Activated CD4-positive, alpha-beta T cell treated with anti-CD3 and anti-CD28 coated beads, Interleukin-2, amount 10 ng/mL, durations not matched to agents 7 days and 5 days (primary cell): Measurements from ENCODE around the gene LRIT2. TPM values are rescaled to one million over a fixed set of nuclear protein-coding genes. Genes with fewer than 3 reads are reported as not detected.

ENCODE experiments used
- CTCF ChIA-PET: fragments of 350-600 bp; sonication (Branson Sonifier 250); formaldehyde crosslinking; loops from one replicate; lab custom pipeline; 2021; ENCODE audit warnings: antibody characterized with exemption; lab: Charles Lee
- POLR2A ChIA-PET: fragments of 350-600 bp; sonication (Branson Sonifier 250); formaldehyde crosslinking; loops from one replicate; lab custom pipeline; 2021; ENCODE audit warnings: antibody characterized with exemption; lab: Charles Lee
- DNase-seq: peaks from one replicate; pipeline ENCODE4 v3.0.0-alpha.2; 2020
- H3K27ac Mint-ChIP-seq: one replicate; pipeline ENCODE4 v1.8.0; 2021; ENCODE audit warnings: mild to moderate bottlenecking, moderate library complexity, mixed read lengths
- H3K27me3 Mint-ChIP-seq: one replicate; pipeline ENCODE4 v1.8.0; 2021; ENCODE audit warnings: mixed read lengths
- H3K36me3 Mint-ChIP-seq: one replicate; pipeline ENCODE4 v1.8.0; 2021; ENCODE audit warnings: low read depth, mixed read lengths
- H3K4me1 Mint-ChIP-seq: one replicate; pipeline ENCODE4 v1.8.0; 2021; ENCODE audit warnings: mixed read lengths
- H3K4me3 Mint-ChIP-seq: one replicate; pipeline ENCODE4 v1.8.0; 2021; ENCODE audit warnings: mild to moderate bottlenecking, moderate library complexity, mixed read lengths
- H3K9me3 Mint-ChIP-seq: one replicate; pipeline ENCODE4 v1.8.0; 2021; ENCODE audit warnings: mixed read lengths
- total RNA-seq, 2 experiments: library from RNA; stranded (reverse); gene quantifications; one replicate each; pipeline ENCODE4 v1.2.3, GENCODE V29; 2021

LRIT2 gene
- total RNA-seq, 2 experiments from 2014 or later: not detected

DNA sequence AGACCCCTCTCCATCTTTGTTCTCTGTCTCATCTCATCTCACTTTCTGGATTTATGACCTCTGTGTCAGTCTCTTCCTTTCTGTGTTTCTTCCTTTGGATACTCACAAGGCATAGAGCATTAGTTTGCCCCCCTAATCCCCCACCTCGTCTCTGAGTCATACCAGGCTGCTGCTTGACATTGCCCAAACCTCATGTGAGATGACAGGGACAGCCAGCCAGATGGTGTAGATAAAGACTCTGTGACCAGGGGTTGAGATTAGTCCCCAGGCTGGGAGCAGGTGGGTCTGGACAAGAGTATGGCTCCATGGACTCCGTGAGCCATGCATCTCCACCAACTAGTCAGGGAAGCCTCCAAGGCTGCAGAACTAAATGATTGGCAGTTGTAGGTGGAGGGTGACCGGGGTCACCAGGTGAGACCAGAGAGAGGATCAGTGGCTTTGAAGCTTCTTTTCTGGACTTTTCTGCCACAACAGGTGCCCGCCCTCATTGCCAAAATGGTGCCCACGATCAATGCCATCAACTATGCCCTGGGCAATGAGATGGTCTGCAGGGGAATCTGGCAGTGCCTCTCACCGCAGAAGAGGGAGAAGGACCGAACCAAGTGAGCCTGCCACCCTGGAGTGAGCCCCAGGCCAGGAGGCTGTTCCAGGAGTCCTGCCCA, 32.8 kb upstream of the LRIT2 start:
- Mint-ChIP-seq H3K9me3 (no peaks in the 10 kb centered on the region), H3K27ac (no peak overlapping the region), H3K4me1 (no peaks in the 10 kb centered on the region), H3K27me3 (peaks cover 11% of the 10 kb centered on the region), H3K36me3 (no peaks in the 10 kb centered on the region), H3K4me3 (no peak overlapping the region)
- DNase-seq: no peak
- ChIA-PET POLR2A (no interaction called here), CTCF (interaction anchor here (1.9 to 2.1 kb wide), 2 partner anchors 9 to 282 kb away, joined by 7 to 8 read pairs; no protein-coding TSS in a partner anchor)

DNA sequence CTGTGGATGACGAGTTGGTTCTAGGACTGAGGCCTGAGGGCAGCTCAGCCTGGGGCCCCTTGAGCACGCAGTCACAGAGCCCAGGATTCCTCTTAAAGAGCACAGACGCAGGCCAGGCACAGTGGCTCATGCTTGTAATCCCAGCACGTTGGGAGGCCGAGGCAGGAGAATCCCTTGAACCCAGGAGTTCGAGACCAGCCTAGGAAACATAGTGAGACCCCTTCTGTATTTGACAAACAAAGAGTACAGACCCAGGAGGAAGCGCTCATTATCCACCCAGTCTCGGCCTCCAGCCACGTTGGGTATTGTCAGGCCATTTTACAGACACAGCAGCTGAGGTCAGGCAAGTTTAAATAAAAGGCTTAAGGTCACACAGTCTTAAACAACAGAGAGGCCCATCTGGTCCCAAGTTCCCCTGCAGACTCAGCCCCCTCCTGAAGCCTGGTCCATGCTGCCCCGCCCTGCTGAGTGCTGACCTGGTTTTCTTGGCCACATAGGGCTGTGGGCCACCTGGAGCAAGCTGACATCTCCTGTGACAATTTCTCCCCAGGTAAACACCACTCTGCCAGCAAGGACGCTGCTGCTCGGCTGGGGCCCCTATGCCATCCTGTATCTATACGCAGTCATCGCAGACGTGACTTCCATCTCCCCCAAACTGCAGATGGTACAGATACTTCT, 32.1 kb upstream of the LRIT2 start:
- no peaks in the 10 kb centered on the region for H3K4me1 Mint-ChIP-seq
- no peak for DNase-seq
- CTCF ChIA-PET: interaction anchor here (0.8 to 2.1 kb wide), 7 partner anchors 9 to 283 kb away, joined by 3 to 15 read pairs (median 5); partner anchors contain the start of gene RGR
- H3K9me3 Mint-ChIP-seq: no peaks in the 10 kb centered on the region
- H3K36me3 Mint-ChIP-seq: no peaks in the 10 kb centered on the region
- no peak overlapping the region for H3K4me3 Mint-ChIP-seq
- H3K27ac Mint-ChIP-seq: no peak overlapping the region
- H3K27me3 Mint-ChIP-seq: peaks cover 9% of the 10 kb centered on the region
- POLR2A ChIA-PET: no interaction called here

DNA sequence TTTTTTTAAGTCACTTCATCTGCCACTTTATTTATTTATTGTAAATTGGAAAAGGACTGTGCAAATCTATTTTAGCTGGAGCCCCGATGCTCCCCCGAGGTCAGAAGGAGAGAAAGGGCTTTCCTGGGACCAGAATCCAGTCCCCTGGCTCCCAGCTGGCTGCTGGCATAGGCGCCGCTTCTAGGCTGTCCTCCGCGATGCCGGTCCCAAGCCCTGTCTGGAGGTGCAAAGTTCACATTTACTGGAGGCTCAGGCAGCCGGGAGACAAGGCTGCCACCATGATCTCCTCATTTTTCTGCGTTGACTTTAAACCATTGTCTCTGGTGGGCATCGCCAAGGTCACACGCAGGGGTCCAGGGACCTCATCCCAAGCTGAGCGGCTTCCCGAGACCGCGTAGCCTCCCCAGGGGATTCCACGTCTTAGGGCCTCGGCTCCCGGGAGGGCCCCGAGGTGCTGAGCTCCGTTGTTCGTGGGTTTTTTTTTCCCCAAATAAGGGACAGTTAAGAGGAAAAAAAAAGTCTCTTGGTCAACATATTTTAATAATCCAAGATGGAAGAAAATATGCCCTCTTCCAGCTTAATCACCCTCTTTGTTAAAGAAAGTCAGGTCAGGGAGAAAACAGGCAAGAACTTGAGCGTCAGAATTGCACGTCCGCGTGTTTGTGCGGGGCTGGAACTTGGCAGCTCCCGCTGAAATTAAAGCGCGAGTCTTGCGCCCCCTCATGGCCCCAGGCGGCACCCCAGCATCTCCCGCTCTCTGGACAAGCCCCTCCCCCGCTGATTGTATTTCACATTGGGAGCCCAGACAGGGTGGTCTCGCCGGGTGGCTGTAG, 31.4 kb upstream of the LRIT2 start:
- Mint-ChIP-seq H3K27me3 (peaks cover 11% of the 10 kb centered on the region), H3K4me3 (no peak overlapping the region), H3K4me1 (no peaks in the 10 kb centered on the region), H3K36me3 (no peaks in the 10 kb centered on the region), H3K9me3 (no peaks in the 10 kb centered on the region), H3K27ac (no peak overlapping the region)
- ChIA-PET POLR2A (no interaction called here), CTCF (interaction anchor here (0.8 to 2.1 kb wide), 7 partner anchors 10 to 284 kb away, joined by 3 to 15 read pairs (median 5); partner anchors contain the start of gene RGR)
- peak; percentile 41 for DNase-seq

DNA sequence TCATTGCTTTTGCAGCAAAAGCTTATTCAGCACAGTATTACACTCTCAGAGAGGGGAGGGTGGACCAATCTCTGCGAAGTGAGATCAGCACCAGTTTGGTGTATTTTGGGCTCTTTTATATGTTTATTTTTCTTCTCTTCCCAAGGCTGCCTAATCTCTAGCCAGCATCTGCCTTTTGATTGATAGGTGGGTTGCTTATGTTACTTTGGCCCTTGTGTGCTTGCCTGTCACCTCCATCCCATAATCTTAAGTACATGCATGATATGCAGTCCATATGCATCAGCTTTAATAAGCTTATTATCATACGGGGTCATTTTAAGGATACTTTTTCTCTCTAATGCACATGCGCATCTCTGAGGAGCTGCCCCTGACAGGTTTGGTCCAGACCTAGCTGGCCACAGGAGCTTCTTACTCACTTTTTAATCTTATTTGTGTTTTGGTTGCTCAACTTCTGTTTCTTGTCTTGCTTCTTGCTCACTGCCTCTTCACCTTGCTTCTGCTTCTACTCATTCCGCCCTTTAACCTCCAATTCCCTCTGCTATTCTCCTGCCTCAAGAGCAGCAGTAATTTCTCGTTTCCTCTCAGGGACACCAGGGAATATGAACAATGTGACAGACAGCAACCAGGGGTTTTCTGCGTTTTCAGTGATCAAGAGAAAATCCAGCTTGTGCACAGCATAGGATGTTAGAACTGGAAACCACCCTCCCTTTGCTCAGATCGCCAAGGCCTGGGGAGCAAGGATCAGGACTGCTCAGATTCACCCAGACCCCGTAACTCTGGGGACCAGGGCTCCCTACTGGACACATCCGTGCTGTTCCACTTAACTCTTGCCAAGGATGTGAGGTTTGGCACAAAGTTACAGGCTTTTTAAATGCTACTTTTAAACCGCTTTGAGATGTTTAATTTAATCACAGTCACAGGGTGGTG, 29.5 kb upstream of the LRIT2 start:
- DNase-seq: no peak
- Mint-ChIP-seq H3K36me3 (no peaks in the 10 kb centered on the region), H3K9me3 (no peaks in the 10 kb centered on the region), H3K27me3 (peaks cover 12% of the 10 kb centered on the region), H3K4me1 (no peaks in the 10 kb centered on the region), H3K4me3 (no peak overlapping the region), H3K27ac (no peak overlapping the region)
- CTCF ChIA-PET: interaction anchor here (0.6 kb wide), 1 partner anchor 109 kb away, joined by 3 read pairs; no protein-coding TSS in a partner anchor
- POLR2A ChIA-PET: no interaction called here

DNA sequence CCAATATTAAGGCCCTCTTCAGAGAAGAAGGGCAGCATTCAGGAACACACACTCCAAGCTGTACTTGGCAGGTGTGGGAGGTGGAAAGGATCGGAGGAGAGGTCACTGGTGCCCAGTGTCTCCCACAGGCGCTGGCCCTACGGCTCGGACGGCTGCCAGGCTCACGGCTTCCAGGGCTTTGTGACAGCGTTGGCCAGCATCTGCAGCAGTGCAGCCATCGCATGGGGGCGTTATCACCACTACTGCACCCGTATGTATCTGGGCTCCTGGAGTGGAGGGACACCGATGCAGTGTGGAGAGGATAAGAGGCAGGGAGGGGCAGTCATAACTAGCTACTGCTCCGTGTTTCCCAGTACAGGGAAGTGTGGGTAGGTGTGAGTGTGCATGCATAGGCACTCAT, 23.4 kb upstream of the LRIT2 start:
- Mint-ChIP-seq H3K27me3 (peaks cover 12% of the 10 kb centered on the region), H3K4me1 (no peaks in the 10 kb centered on the region), H3K4me3 (no peak overlapping the region), H3K27ac (no peak overlapping the region), H3K36me3 (no peaks in the 10 kb centered on the region), H3K9me3 (no peaks in the 10 kb centered on the region)
- no peak for DNase-seq
- ChIA-PET POLR2A (no interaction called here), CTCF (interaction anchor here (0.8 to 3.9 kb wide), 4 partner anchors 8 to 288 kb away, joined by 3 to 15 read pairs (median 6); no protein-coding TSS in a partner anchor)

DNA sequence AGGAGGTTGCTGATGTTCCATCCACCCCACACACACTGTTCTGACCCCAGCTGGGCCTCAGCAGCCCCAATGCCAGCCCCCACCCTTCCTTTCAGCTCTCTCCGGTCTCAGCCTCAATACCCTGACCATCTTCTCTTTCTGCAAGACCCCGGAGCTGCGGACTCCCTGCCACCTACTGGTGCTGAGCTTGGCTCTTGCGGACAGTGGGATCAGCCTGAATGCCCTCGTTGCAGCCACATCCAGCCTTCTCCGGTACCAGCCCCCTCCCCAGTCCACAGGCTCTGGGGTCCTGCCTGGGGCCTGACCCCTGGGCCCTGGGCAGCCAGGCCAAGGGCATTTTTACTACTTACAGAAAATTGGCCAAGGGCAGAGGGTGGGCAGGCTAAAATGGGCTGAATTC, 22.2 kb upstream of the LRIT2 start:
- ChIA-PET POLR2A (no interaction called here), CTCF (interaction anchor here (1.2 to 3.9 kb wide), 2 partner anchors 9 to 14 kb away, joined by 6 to 15 read pairs; no protein-coding TSS in a partner anchor)
- H3K27me3 Mint-ChIP-seq: peaks cover 7% of the 10 kb centered on the region
- H3K36me3 Mint-ChIP-seq: no peaks in the 10 kb centered on the region
- no peaks in the 10 kb centered on the region for H3K9me3 Mint-ChIP-seq
- no peak for DNase-seq
- no peaks in the 10 kb centered on the region for H3K4me1 Mint-ChIP-seq
- H3K27ac Mint-ChIP-seq: no peak overlapping the region
- no peak overlapping the region for H3K4me3 Mint-ChIP-seq

DNA sequence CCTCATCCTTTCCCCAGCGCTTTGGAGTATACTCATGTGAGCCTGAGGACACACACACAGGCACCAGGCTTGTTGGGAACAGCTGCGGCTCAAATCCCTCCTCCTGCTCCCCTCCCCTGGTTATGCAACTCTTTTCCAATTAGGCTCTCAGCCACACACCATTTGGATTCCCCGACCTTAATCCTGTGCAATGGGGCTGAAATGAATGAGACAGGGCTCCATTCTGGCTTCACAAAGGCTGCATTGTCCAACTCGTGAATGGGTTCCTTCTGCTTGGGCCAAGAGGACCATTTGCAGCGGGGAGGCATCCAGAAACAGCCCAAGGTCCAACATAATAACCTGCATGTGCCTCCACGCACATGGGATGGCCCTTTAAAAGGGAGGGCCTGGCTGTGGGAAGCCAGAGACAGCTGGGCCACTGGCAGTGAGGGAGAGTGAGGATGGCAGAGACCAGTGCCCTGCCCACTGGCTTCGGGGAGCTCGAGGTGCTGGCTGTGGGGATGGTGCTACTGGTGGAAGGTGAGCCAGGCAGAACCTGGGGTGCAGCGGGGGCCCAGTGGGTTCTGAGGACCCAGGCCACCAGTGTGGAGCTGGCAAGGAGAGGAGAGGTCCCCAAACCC, 19.4 kb upstream of the LRIT2 start, which contains the start of gene RGR:
Gene RGR, plus strand, starts transcription at position 403 of the 620 bp plus-strand sequence. Its CDS starts 38 bp downstream, at position 441.
- no peak within 1 kb of the TSS for H3K27ac Mint-ChIP-seq
- no peaks in the 10 kb centered on the region for H3K4me1 Mint-ChIP-seq
- H3K27me3 Mint-ChIP-seq: peaks cover 2% of the 10 kb centered on the region
- H3K9me3 Mint-ChIP-seq: no peaks in the 10 kb centered on the region
- CTCF ChIA-PET: interaction anchor here (1.8 to 3.9 kb wide), 2 partner anchors 12 to 30 kb away, joined by 3 to 15 read pairs; no protein-coding TSS in a partner anchor
- POLR2A ChIA-PET: no interaction called here
- H3K4me3 Mint-ChIP-seq: no peak within 1 kb of the TSS
- no peak for DNase-seq
- H3K36me3 Mint-ChIP-seq: no peaks in the 10 kb centered on the region

DNA sequence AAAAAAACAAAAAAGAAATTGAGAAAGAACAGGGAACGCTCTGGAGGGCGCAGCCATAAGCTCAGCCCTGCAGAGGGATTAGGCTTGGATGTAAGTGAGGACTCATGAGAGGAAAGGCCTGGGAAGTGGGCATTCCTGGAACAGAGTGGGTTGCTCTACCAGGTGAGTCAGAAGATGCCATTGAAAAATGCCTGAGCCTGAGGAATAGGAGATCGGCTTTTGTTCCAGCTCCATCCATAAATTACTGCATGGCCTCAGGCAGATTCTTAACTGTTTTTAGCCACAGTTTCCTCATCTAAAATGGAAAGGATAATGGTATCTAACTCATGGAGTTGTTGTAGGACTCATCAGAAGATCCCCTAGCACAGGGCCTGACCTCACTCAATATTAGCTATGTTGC, 18.4 kb upstream of the LRIT2 start:
- DNase-seq: no peak
- Mint-ChIP-seq H3K27ac (no peak overlapping the region), H3K4me1 (no peaks in the 10 kb centered on the region), H3K36me3 (no peaks in the 10 kb centered on the region), H3K27me3 (peaks cover 2% of the 10 kb centered on the region), H3K9me3 (no peaks in the 10 kb centered on the region), H3K4me3 (no peak overlapping the region)
- ChIA-PET CTCF (no interaction called here), POLR2A (no interaction called here)

DNA sequence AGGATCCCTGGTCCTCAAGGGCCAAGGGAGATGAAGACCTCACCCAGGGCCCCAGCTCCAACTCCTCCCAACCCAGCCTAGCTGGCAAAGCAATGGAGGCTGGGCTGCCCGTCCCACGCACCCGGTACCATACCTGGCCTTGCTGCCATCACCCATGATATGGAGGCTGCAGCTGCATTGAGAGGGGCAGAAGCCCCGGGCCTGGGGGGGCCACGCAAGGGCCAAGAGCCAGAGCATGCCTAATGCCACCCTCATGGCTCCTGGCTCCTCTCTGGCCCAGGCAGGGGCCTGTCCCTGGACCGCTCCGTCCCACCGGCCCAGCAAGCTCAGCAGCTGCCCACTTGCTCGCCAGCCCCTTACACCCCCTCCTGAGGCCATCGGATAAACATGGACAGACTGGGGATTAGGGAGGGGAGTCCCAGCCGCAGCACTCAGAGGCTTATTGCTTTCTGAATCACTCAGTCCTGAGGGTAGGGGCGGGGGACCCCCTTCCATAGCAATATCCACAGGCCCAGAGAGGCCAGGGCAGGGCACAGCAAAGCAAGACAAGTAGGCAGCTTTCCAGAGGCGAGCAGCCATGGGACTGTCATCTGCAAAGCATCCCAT, 15.9 kb upstream of the LRIT2 start, which contains the start of gene LRIT1:
Gene LRIT1, minus strand, starts transcription at position 362 of the 606 bp plus-strand sequence. Its CDS starts 107 bp downstream, at position 255.
- Mint-ChIP-seq H3K4me1 (no peaks in the 10 kb centered on the region), H3K27ac (no peak within 1 kb of the TSS), H3K36me3 (no peaks in the 10 kb centered on the region), H3K9me3 (no peaks in the 10 kb centered on the region), H3K27me3 (peaks cover 5% of the 10 kb centered on the region), H3K4me3 (no peak within 1 kb of the TSS)
- POLR2A ChIA-PET: no interaction called here
- CTCF ChIA-PET: no interaction called here
- no peak for DNase-seq

DNA sequence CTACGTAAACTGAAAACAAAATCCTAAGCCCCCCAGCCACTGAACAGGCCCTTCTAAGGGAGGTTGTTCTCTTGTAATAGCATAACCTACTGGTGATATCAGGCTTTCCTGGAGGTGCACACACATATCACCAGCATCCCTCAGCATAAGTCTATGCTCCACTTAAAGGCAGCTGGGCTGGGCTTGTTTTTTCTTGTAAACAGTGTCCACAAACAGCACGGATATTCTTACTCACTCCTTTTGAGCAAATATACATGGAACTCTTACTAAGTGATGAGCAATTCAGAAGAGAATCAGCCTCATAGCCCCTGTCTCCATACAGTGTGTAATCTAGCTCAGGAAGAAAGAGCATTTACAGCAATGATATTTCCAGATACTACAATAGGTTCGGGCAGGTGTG, 13.6 kb upstream of the LRIT2 start:
- no peak overlapping the region for H3K27ac Mint-ChIP-seq
- H3K4me1 Mint-ChIP-seq: no peaks in the 10 kb centered on the region
- no peaks in the 10 kb centered on the region for H3K9me3 Mint-ChIP-seq
- ChIA-PET POLR2A (no interaction called here), CTCF (interaction anchor here (1.2 kb wide), 1 partner anchor 10 kb away, joined by 3 read pairs; no protein-coding TSS in a partner anchor)
- no peak overlapping the region for H3K4me3 Mint-ChIP-seq
- H3K36me3 Mint-ChIP-seq: no peaks in the 10 kb centered on the region
- peaks cover 5% of the 10 kb centered on the region for H3K27me3 Mint-ChIP-seq
- DNase-seq: no peak
